MCF 10A (cell line): ENCODE results near the gene BAZ2A. TPM values are rescaled to one million over a fixed set of nuclear protein-coding genes. Genes with fewer than 3 reads are reported as not detected.
"Not testable (repeated sequence)": the region's sequence is repeated elsewhere in the genome, so short reads cannot be mapped to it uniquely, and the experiment has no call there.

Source experiments
- BruUV-seq: library from RNA; stranded (reverse); fragments of 400-500 nt; replicated peaks from 2 replicates; lab custom pipeline; 2021; lab: Mats Ljungman, UMichigan
- CTCF ChIA-PET: fragments of 300-600 bp; sonication (Branson Sonifier 250); formaldehyde crosslinking; extraction: SDS; loops from one replicate; lab custom pipeline; 2021; ENCODE audit warnings: antibody characterized with exemption, inconsistent platforms; lab: Yijun Ruan, JAX
- POLR2A ChIA-PET: fragments of 300-600, 350-650 bp; sonication (Branson Sonifier 250); formaldehyde crosslinking; extraction: SDS; loops from one replicate; lab custom pipeline; 2020; ENCODE audit warnings: antibody characterized with exemption, inconsistent platforms; lab: Yijun Ruan, JAX
- DNase-seq: peaks from one replicate; pipeline ENCODE4 v3.0.0-alpha.2; 2018; ENCODE audit not compliant: unreplicated experiment
- H3K27ac Mint-ChIP-seq: one replicate; pipeline ENCODE4 v1.8.0; 2022; ENCODE audit warnings: mild to moderate bottlenecking, low read depth, mixed read lengths; ENCODE audit not compliant: unreplicated experiment
- H3K27me3 Mint-ChIP-seq: one replicate; pipeline ENCODE4 v1.8.0; 2022; ENCODE audit warnings: mixed read lengths; ENCODE audit not compliant: insufficient read depth, unreplicated experiment
- H3K36me3 Mint-ChIP-seq: one replicate; pipeline ENCODE4 v1.8.0; 2022; ENCODE audit warnings: mild to moderate bottlenecking, moderate library complexity, mixed read lengths; ENCODE audit not compliant: insufficient read depth, unreplicated experiment
- H3K4me1 Mint-ChIP-seq: one replicate; pipeline ENCODE4 v1.8.0; 2022; ENCODE audit warnings: mixed read lengths; ENCODE audit not compliant: insufficient read depth, unreplicated experiment
- H3K4me3 Mint-ChIP-seq: one replicate; pipeline ENCODE4 v1.8.0; 2022; ENCODE audit warnings: mild to moderate bottlenecking, moderate library complexity, mixed read lengths; ENCODE audit not compliant: unreplicated experiment
- H3K9me3 Mint-ChIP-seq: one replicate; pipeline ENCODE4 v1.8.0; 2022; ENCODE audit warnings: mixed read lengths; ENCODE audit not compliant: unreplicated experiment
- intact Hi-C: fragments of 100-400 bp; cut with micrococcal nuclease; formaldehyde crosslinking; loops from 2 replicates; pipeline ENCODE4 v1.14.1; 2022
- total RNA-seq: library from RNA; stranded (reverse); gene quantifications from 2 replicates; pipeline ENCODE4 v1.2.3, GENCODE V29; 2022
- TF ChIP-seq, protein P1 (sequence below): fragments of 200-600 bp; IDR thresholded peaks from one replicate; pipeline ENCODE4 v1.8.0; 2022; ENCODE audit warnings: antibody characterized with exemption, mild to moderate bottlenecking; ENCODE audit not compliant: unreplicated experiment

The BAZ2A gene
- total RNA-seq, 1 experiment from 2014 or later, result 87.3 TPM

DNA sequence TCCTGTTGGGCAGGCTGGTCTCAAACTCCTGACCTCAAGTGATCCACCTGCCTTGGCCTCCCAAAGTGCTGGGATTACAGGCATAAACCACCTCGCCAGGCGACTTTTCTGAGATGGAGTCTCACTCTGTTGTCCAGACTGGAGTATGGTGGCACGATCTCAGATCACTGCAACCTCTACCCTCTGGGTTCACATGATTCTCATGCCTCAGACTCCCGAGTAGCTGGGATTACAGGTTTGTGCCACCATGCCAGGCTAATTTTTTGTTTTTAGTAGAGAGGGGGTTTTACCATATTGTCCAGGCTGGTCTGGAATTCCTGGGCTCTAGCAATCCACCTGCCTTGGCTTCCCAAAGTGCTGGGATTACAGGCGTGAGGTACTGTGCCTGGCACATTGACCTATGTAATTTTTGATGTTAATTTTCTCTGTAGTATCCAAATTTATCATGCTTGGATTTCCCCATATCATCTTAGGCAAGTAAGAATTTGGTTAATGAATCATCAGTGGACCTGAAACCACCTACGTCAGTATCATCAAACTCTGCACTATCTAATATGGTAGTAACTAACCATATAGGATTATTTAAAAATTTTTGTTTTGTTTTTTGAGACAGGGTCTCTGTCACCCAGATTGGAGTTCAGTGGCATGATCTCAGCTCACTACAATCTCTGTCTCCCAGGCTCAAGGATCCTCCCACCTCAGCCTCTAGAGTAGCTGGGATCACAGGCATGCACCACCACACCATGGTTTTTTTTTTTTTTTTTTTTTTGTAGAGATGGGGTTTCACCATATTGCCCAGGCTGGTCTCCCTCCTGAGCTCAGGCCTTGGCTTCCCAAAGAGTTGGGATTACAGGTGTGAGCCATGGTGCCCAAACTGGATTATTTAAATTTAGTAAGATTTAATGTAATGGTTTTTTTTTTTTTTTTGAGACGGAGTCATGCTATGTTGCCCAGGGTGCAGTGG, 27.6 kb upstream of the BAZ2A start:
- TF ChIP-seq, protein P1, sequence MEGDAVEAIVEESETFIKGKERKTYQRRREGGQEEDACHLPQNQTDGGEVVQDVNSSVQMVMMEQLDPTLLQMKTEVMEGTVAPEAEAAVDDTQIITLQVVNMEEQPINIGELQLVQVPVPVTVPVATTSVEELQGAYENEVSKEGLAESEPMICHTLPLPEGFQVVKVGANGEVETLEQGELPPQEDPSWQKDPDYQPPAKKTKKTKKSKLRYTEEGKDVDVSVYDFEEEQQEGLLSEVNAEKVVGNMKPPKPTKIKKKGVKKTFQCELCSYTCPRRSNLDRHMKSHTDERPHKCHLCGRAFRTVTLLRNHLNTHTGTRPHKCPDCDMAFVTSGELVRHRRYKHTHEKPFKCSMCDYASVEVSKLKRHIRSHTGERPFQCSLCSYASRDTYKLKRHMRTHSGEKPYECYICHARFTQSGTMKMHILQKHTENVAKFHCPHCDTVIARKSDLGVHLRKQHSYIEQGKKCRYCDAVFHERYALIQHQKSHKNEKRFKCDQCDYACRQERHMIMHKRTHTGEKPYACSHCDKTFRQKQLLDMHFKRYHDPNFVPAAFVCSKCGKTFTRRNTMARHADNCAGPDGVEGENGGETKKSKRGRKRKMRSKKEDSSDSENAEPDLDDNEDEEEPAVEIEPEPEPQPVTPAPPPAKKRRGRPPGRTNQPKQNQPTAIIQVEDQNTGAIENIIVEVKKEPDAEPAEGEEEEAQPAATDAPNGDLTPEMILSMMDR, result no peak
- peak; percentile 43 for DNase-seq
- Mint-ChIP-seq H3K4me1 (peaks cover 6% of the 10 kb centered on the region), H3K9me3 (peaks cover 9% of the 10 kb centered on the region), H3K27ac (no peak overlapping the region), H3K27me3 (no peaks in the 10 kb centered on the region), H3K36me3 (peaks cover 34% of the 10 kb centered on the region), H3K4me3 (no peak overlapping the region)
- ChIA-PET POLR2A (interaction anchor here (0.6 to 2.7 kb wide), 10 partner anchors 11 to 360 kb away, joined by 3 to 12 read pairs (median 4); partner anchors contain the start of gene ATP5F1B), CTCF (interaction anchor here (0.6 to 1.5 kb wide), 3 partner anchors 21 to 1895 kb away, joined by 3 to 8 read pairs (median 3); no protein-coding TSS in a partner anchor)
- BruUV-seq, result no TSS peak
- intact Hi-C loops, result no loop called here

DNA sequence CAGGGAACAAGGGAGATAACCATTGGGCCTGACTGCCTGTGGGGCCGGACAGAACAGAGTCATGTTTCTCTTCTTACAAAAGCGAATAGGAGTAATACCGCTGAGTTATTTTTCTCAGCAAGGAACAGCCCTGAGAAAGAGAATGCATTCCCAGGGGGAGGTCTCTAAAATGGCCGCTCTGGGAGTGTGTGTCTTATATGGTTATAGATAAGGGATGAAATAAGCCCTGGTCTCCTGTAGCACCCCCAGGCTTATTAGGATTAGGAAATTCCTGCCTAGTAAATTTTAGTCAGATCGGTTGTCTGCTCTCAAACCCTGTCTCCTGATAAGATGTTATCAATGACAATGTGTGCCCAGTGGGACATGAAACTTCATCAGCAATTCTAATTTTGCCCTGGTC, 23.7 kb upstream of the BAZ2A start:
- DNase-seq, H3K4me1 Mint-ChIP-seq: not testable (repeated sequence)

DNA sequence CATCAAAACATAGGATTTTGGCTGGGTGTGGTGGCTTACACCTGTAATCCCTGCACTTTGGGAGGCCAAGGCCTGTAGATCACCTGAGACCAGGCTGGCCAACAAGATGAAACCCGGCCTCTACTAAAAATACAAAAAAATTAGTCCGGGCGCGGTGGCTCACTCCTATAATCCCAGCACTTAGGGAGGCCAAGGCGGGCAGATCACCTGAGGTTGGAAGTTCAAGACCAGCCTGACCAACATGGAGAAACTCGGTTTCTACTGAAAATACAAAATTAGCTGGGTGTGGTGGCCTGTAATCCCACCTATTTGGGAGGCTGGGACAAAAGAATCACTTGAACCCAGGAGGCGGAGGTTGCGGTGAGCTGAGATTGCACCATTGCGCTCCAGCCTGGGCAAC, 17.9 kb upstream of the BAZ2A start:
- H3K27me3 Mint-ChIP-seq, H3K4me1 Mint-ChIP-seq, DNase-seq, H3K4me3 Mint-ChIP-seq, H3K27ac Mint-ChIP-seq, intact Hi-C loops, H3K9me3 Mint-ChIP-seq, BruUV-seq: not testable (repeated sequence)
- ChIA-PET POLR2A (interaction anchor here (1.1 to 3.8 kb wide), 4 partner anchors 15 to 125 kb away, joined by 3 to 24 read pairs (median 14); partner anchors contain the start of gene RBMS2), CTCF (interaction anchor here (1.0 to 3.7 kb wide), 2 partner anchors 10 to 12 kb away, joined by 4 to 36 read pairs; no protein-coding TSS in a partner anchor)
- H3K36me3 Mint-ChIP-seq, result peaks cover 33% of the 10 kb centered on the region

More for the DNA sequence above, 23.7 kb upstream of the BAZ2A start:
- BruUV-seq, intact Hi-C loops, H3K27me3 Mint-ChIP-seq, H3K4me3 Mint-ChIP-seq, CTCF ChIA-PET, H3K27ac Mint-ChIP-seq, H3K9me3 Mint-ChIP-seq: not testable (repeated sequence)
- POLR2A ChIA-PET, result interaction anchor here (1.0 to 1.2 kb wide), 2 partner anchors 7 to 26 kb away, joined by 3 to 5 read pairs; partner anchors contain the start of gene ATP5F1B
- H3K36me3 Mint-ChIP-seq, result peaks cover 12% of the 10 kb centered on the region

DNA sequence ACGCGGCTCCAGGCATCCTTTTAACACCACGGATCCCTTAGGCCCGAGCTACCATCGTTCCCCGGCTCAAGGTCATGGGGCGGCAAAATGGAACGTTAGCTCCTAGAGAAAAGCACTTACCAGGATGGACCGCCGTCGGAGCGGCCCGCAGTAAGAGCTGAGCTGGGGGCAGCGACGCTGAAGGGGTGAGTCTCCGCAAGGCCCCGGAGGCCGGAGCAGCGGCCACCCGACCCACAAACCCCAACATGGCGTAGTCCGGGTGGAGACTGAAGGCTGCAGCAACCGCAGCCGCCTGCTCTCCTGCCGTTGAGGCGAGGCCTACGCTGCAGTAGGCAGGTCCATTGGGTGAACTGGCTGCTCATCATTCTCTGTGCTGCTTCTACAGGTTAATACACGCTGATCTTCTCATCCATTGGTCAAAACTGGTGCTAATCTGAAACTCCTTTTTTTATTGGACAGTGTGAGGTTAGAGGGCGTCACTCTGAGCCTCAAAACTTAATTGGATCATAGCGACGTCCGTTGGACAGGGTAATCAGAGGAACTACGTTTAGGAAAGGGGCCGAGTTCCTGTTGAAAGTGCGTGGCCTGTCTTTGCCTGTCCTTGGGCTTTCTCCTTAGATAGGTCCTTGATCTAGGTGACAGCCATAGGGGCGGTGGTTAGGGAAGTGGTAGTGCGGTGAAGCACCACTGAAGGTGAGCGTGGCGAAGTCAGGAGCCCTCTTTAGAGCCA, 15.8 kb upstream of the BAZ2A start, which contains the start of gene ATP5F1B:
Gene ATP5F1B, minus strand, starts transcription at position 268 of the 730 bp plus-strand sequence. Its CDS starts 21 bp downstream, at position 247.
- Mint-ChIP-seq H3K4me3 (peak within 1 kb of the TSS; percentile 74), H3K9me3 (no peaks in the 10 kb centered on the region), H3K27me3 (no peaks in the 10 kb centered on the region), H3K27ac (peak within 1 kb of the TSS; percentile 93), H3K36me3 (peaks cover 52% of the 10 kb centered on the region), H3K4me1 (peaks cover 9% of the 10 kb centered on the region)
- DNase-seq, result peak; percentile 100
- intact Hi-C loops, result loop anchor here (1.0 kb wide), 1 partner anchor 9 kb away; no protein-coding TSS in a partner anchor
- ChIA-PET POLR2A (interaction anchor here (0.6 to 5.8 kb wide), 31 partner anchors 8 to 465 kb away, joined by 3 to 115 read pairs (median 4); partner anchors contain the start of genes BAZ2A, CNPY2, NACA and PAN2), CTCF (interaction anchor here (0.8 to 3.7 kb wide), 3 partner anchors 10 to 34 kb away, joined by 3 to 36 read pairs (median 4); no protein-coding TSS in a partner anchor)
- TF ChIP-seq, protein P1, result no peak
- no TSS peak for BruUV-seq
